PC-3 (cell line): ENCODE data around the gene SERINC3.

ENCODE experiments used
- EZH2 ChIP-seq: fragments of 300-600 bp; sonication (generic); IDR thresholded peaks from one replicate; pipeline ENCODE4 v1.6.1; 2017; ENCODE audit warnings: antibody characterized with exemption, mild to moderate bottlenecking, low read length; ENCODE audit not compliant: unreplicated experiment
- EZH2phosphoT487 ChIP-seq: fragments of 300-600 bp; sonication (generic); IDR thresholded peaks from 2 replicates; pipeline ENCODE4 v1.6.1; 2018; ENCODE audit warnings: mild to moderate bottlenecking, antibody characterized with exemption, low read length, borderline replicate concordance
- TF ChIP-seq, protein P1 (sequence below): fragments of 300-600 bp; sonication (generic); conservative IDR thresholded peaks from 2 replicates; pipeline ENCODE4 v1.5.1; 2017; ENCODE audit warnings: antibody characterized with exemption, low read depth, mild to moderate bottlenecking, low read length

DNA sequence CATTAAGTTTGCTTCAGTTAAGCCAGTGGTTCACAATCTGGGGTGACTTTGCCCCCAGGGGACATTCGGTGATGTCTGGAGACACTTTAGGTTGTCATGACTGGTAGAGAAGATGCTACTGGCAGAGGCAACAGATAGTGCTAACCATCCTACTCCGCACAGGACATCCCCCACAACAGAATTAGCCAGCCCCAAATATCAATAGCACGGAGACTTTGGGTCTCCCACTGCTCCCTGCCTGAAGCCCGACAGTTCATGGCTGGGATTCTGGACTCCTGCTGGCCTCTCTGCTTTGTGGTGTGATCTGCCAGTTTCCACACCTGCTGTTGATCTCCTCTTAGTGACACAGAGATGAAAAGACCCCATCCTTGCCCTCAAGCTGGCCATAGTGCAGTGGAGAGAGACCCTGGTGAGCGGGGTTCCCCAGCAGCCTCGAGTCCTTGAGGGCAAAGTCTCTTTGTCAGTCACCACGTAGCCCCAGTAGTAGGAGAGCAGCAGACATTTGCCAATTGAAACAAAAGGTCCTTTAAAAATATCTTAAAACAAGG, 70.9 kb downstream of the SERINC3 start:
- TF ChIP-seq, protein P1, sequence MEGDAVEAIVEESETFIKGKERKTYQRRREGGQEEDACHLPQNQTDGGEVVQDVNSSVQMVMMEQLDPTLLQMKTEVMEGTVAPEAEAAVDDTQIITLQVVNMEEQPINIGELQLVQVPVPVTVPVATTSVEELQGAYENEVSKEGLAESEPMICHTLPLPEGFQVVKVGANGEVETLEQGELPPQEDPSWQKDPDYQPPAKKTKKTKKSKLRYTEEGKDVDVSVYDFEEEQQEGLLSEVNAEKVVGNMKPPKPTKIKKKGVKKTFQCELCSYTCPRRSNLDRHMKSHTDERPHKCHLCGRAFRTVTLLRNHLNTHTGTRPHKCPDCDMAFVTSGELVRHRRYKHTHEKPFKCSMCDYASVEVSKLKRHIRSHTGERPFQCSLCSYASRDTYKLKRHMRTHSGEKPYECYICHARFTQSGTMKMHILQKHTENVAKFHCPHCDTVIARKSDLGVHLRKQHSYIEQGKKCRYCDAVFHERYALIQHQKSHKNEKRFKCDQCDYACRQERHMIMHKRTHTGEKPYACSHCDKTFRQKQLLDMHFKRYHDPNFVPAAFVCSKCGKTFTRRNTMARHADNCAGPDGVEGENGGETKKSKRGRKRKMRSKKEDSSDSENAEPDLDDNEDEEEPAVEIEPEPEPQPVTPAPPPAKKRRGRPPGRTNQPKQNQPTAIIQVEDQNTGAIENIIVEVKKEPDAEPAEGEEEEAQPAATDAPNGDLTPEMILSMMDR: no peak
- TF ChIP-seq EZH2phosphoT487 (no peak), EZH2 (no peak)
